HepG2 (cell line): ENCODE measurements around the gene SMOC1. TPM values are rescaled to one million over a fixed set of nuclear protein-coding genes. Genes with fewer than 3 reads are reported as not detected.
A peak's percentile ranks its signal among the peaks of the same experiment; 100 is the strongest.

Source experiments
- ATAD3A ChIP-seq: sonication (generic); formaldehyde crosslinking; IDR thresholded peaks from 2 replicates; pipeline ENCODE4 v1.4.0; 2020; ENCODE audit warnings: missing genetic modification reagents
- MIXL1 ChIP-seq: IDR thresholded peaks from 2 replicates; pipeline ENCODE4 v1.6.1; 2016
- NFE2L1 ChIP-seq: sonication (generic); formaldehyde crosslinking; IDR thresholded peaks from 2 replicates; pipeline ENCODE4 v1.4.0; 2020; ENCODE audit warnings: missing genetic modification reagents, mild to moderate bottlenecking, borderline replicate concordance
- NRL ChIP-seq: sonication (generic); formaldehyde crosslinking; IDR thresholded peaks from 2 replicates; pipeline ENCODE4 v1.5.0; 2020; ENCODE audit warnings: missing genetic modification reagents, mild to moderate bottlenecking, moderate library complexity, borderline replicate concordance
- SALL1 ChIP-seq: sonication (generic); formaldehyde crosslinking; IDR thresholded peaks from 2 replicates; pipeline ENCODE4 v1.8.0; 2022; ENCODE audit warnings: mild to moderate bottlenecking, missing genetic modification reagents
- SIN3B ChIP-seq: fragments of 150-350 bp; IDR thresholded peaks from 2 replicates; pipeline ENCODE4 v1.6.1; 2014; ENCODE audit warnings: low read length
- SIX4 ChIP-seq: sonication (generic); formaldehyde crosslinking; IDR thresholded peaks from 2 replicates; pipeline ENCODE4 v1.4.0; 2020; ENCODE audit warnings: missing genetic modification reagents
- SMARCC2 ChIP-seq: fragments of 450-650 bp; IDR thresholded peaks from 2 replicates; pipeline ENCODE4 v1.6.1; 2017; ENCODE audit warnings: antibody characterized with exemption, mild to moderate bottlenecking
- SNAPC5 ChIP-seq: sonication (generic); formaldehyde crosslinking; IDR thresholded peaks from 2 replicates; pipeline ENCODE4 v1.8.1; 2023; ENCODE audit warnings: mild to moderate bottlenecking, missing genetic modification reagents, borderline replicate concordance
- TAF1 ChIP-seq: sonication (generic); formaldehyde crosslinking; IDR thresholded peaks from 2 replicates; pipeline ENCODE4 v1.4.0; 2020; ENCODE audit warnings: missing genetic modification reagents
- TARDBP ChIP-seq: sonication (generic); formaldehyde crosslinking; IDR thresholded peaks from 2 replicates; pipeline ENCODE4 v1.8.0; 2022; ENCODE audit warnings: mild to moderate bottlenecking, missing genetic modification reagents
- ZBTB7A ChIP-seq: sonication (generic); formaldehyde crosslinking; IDR thresholded peaks from 2 replicates; pipeline ENCODE4 v1.8.0; 2022; ENCODE audit warnings: mild to moderate bottlenecking, missing genetic modification reagents
- ZBTB7B ChIP-seq: sonication (generic); formaldehyde crosslinking; IDR thresholded peaks from 2 replicates; pipeline ENCODE4 v1.4.0; 2020; ENCODE audit warnings: missing genetic modification reagents
- ZFP1 ChIP-seq: IDR thresholded peaks from 2 replicates; pipeline ENCODE4 v1.6.1; 2016
- ZFP91 ChIP-seq: sonication (generic); formaldehyde crosslinking; IDR thresholded peaks from 2 replicates; pipeline ENCODE4 v1.9.0; 2022; ENCODE audit warnings: missing genetic modification reagents, mild to moderate bottlenecking, borderline replicate concordance
- ZNF546 ChIP-seq: sonication (generic); formaldehyde crosslinking; conservative IDR thresholded peaks from 2 replicates; pipeline ENCODE4 v1.8.1; 2023; ENCODE audit warnings: mild to moderate bottlenecking, missing genetic modification reagents
- ZNF557 ChIP-seq: sonication (generic); formaldehyde crosslinking; IDR thresholded peaks from 2 replicates; pipeline ENCODE4 v1.4.0; 2020; ENCODE audit warnings: missing genetic modification reagents
- ZNF687 ChIP-seq: sonication (generic); formaldehyde crosslinking; IDR thresholded peaks from 2 replicates; pipeline ENCODE4 v1.5.1; 2020; ENCODE audit warnings: mild to moderate bottlenecking, missing genetic modification reagents, moderate library complexity
- ZNF770 ChIP-seq: sonication (generic); formaldehyde crosslinking; IDR thresholded peaks from 2 replicates; pipeline ENCODE4 v1.5.0; 2020; ENCODE audit warnings: mild to moderate bottlenecking, missing genetic modification reagents
- ZSCAN30 ChIP-seq: sonication (generic); formaldehyde crosslinking; IDR thresholded peaks from 2 replicates; pipeline ENCODE4 v1.5.0; 2020; ENCODE audit warnings: mild to moderate bottlenecking, missing genetic modification reagents
- polyA plus RNA-seq, 8 experiments: library from polyadenylated mRNA; depleted of rRNA in 3 of 8; stranded (reverse) in 7 of 8; unstranded in 1 of 8; fragments of >200 nt; fragmentation: Illumina TruSeq in 4 of 8; extraction: Trizol in 4 of 8; gene quantifications; 2 replicates each; pipeline versions ENCODE4 v1.2.1 to v1.2.3, GENCODE V29; 2011 to 2016; ENCODE audit warnings: low read depth in 4 of 8, missing spikeins in 1 of 8, mixed read lengths in 1 of 8; ENCODE audit not compliant: insufficient read depth in 1 of 8
- total RNA-seq, 5 experiments: library from RNA; depleted of rRNA; stranded (reverse); fragments of >200 nt; fragmentation: Illumina TruSeq; extraction: Trizol; gene quantifications; 2 replicates each; pipeline ENCODE4 v1.2.3, GENCODE V29; 2016; ENCODE audit warnings: low read depth in 1 of 5

SMOC1 gene
- total and polyA plus RNA-seq, 2 of the 13 experiments (the other 11 are each of a cell fraction or from before 2014, with no cell fraction given) = 17.8 to 35.6 TPM

DNA sequence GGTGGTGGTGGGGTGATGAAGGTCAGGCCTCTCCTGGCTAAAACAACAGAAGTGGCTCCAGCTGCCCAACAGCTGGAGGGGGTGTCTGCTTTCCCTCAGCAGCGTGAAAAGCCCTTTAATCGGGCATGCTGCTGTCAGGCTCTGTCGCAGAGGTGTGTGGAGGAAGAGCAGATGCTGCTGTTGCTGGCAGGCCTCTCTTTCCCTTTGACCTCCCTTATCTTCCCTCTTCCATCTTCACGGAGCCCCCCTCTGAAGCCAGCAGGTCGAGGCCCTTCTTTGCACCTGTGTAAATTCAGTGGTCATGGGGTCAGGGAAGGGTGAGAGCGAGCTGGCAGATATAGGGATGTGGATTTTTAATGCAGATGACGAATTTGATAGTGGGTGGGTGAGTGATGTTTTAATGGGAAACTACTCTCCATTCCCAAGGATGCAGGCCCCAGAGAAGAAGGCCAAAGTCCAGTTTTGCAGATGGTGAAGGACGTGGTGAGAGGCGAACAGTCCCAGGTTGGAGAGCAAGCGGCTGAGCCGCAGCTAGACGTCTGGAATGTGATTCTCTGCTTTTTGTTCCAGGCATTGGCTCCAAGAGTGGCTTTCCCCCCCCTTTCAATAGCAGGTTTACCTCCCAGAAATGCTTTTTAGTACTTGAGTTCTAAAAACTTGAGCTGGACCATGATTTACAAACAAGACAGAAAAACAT is 64.0 kb downstream of the SMOC1 start (continued):
- 0 out of 2 replicates have a peak, but pooled peaks have one; percentile 15 for TF ChIP-seq SIX4
- no peak for TF ChIP-seq TARDBP (CRISPR knock-in tag)
- TF ChIP-seq ZNF687 (CRISPR knock-in tag) = peak; percentile 59
- 0 out of 2 replicates have a peak, but pooled peaks have one; percentile 2 for TF ChIP-seq SALL1 (CRISPR knock-in tag)
- TF ChIP-seq ZBTB7A (CRISPR knock-in tag) = 0 out of 2 replicates have a peak, but pooled peaks have one; percentile 15
- TF ChIP-seq ZNF770 (CRISPR knock-in tag) = 0 out of 2 replicates have a peak, but pooled peaks have one; percentile 25
- TF ChIP-seq ATAD3A (CRISPR knock-in tag) = no peak
- no peak for TF ChIP-seq ZFP1 (CRISPR knock-in tag)
- no peak for TF ChIP-seq SMARCC2
- no peak for TF ChIP-seq SNAPC5 (CRISPR knock-in tag)
- 0 out of 2 replicates have a peak, but pooled peaks have one; percentile 38 for TF ChIP-seq ZBTB7B (CRISPR knock-in tag)
- TF ChIP-seq NRL (CRISPR knock-in tag) = 0 out of 2 replicates have a peak, but pooled peaks have one; percentile 22
- TF ChIP-seq TAF1 = 0 out of 2 replicates have a peak, but pooled peaks have one; percentile 3
- peak; percentile 40; the same call in 1 of the 2 replicates for TF ChIP-seq ZFP91 (CRISPR knock-in tag)
- no peak for TF ChIP-seq MIXL1 (CRISPR knock-in tag)
- TF ChIP-seq ZNF557 (CRISPR knock-in tag) = 0 out of 2 replicates have a peak, but pooled peaks have one; percentile 27
- peak; percentile 55; the same call in 1 of the 2 replicates for TF ChIP-seq ZSCAN30
- no peak for TF ChIP-seq ZNF546 (CRISPR knock-in tag)
- no peak for TF ChIP-seq SIN3B
- no peak for TF ChIP-seq NFE2L1
